Measurements from ENCODE around the gene ZFP62. TPM values are rescaled to one million over a fixed set of nuclear protein-coding genes. Genes with fewer than 3 reads are reported as not detected.

Gene ZFP62
- total and polyA plus RNA-seq, 2 of the 4 experiments (the other 2 are of a cell fraction) = 8.2 to 20.3 TPM

DNA sequence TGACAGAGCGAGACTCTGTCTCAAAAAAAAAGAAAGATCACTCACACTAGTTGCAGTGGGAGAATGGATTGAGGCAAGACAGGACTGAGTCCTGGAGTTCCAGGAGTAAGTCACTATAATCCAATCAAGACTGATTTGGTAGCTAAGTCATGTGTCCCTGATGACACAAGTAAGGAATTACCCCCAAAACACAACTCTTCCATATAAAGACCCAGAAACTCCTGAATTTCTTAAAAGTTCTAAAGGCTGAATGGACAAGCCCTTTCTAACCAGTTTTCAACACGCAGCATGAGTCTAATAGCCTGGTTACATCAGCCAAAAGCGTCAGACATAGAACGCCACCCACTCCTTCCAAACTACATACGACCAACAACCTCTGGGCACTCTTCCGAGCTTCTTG, 2.5 kb downstream of the ZFP62 start:
- Histone ChIP-seq H3K36me3 (ENCODE audit: control insufficient read depth, insufficient read depth, low read length) (peaks cover 13% of the 10 kb centered on the region), H2BK15ac (ENCODE audit: low read depth, low read length) (no peak overlapping the region), H4K5ac (ENCODE audit: low read depth, low read length) (no peak overlapping the region), H3K4ac (ENCODE audit: low read depth, low read length) (no peak overlapping the region), H2AK5ac (ENCODE audit: low read depth, low read length) (no peak overlapping the region), H2BK5ac (ENCODE audit: low read depth, low read length, poor library complexity, severe bottlenecking) (no peak overlapping the region), H3K23ac (ENCODE audit: low read depth, low read length) (no peak overlapping the region), H3K56ac (ENCODE audit: extremely low read depth, insufficient read depth, low read length) (no peak overlapping the region), H2AK9ac (replicated peaks; ENCODE audit: low read depth, low read length, poor library complexity) (no peak overlapping the region), H2AFZ (replicated peaks; ENCODE audit: low read length, poor library complexity) (no peak overlapping the region), H3K4me3 (ENCODE audit: insufficient read depth, low read depth, low read length) (no peak overlapping the region), H3K4me1 (ENCODE audit: control insufficient read depth, insufficient read depth, low read length) (no peaks in the 10 kb centered on the region), H3K27me3 (ENCODE audit: control insufficient read depth, insufficient read depth, low read length) (no peaks in the 10 kb centered on the region), H4K8ac (ENCODE audit: low read depth in 2 of 2, low read length in 2 of 2) (no peak overlapping the region), H2BK20ac (ENCODE audit: low read depth, low read length) (no peak overlapping the region), H3K27ac (ENCODE audit: insufficient read depth, low read length) (no peak overlapping the region), H4K20me1 (ENCODE audit: insufficient read depth, low read length) (no peaks in the 10 kb centered on the region), H3K79me1 (ENCODE audit: low read depth in 1 of 2, low read length in 2 of 2) (peaks cover 35 to 38% of the 10 kb centered on the region in 2 experiments), H3K9me1 (ENCODE audit: insufficient read depth, low read length) (no peaks in the 10 kb centered on the region; the same call in 1 of the 2 replicates), H3K4me2 (ENCODE audit: low read depth, low read length) (no peak overlapping the region), H3K9me3 (ENCODE audit: control insufficient read depth, insufficient read depth, low read length) (no peaks in the 10 kb centered on the region), H4K91ac (ENCODE audit: insufficient read depth, low read depth, low read length) (no peak overlapping the region), H2BK120ac (ENCODE audit: low read depth, low read length) (no peak overlapping the region), H3K18ac (ENCODE audit: low read depth, low read length) (no peak overlapping the region), H3K9ac (ENCODE audit: low read depth, low read length) (no peak overlapping the region), H3K14ac (replicated peaks; ENCODE audit: low read depth, low read length) (no peak overlapping the region)
- DNase-seq (no peak), ATAC-seq (ENCODE audit: low read depth) (no peak)
- intact Hi-C loops (cut with micrococcal nuclease) = no loop called here
- POLR2A ChIA-PET (ENCODE audit: unreplicated experiment) = no interaction called here
- WGBS, 2 experiments (ENCODE audit: extremely low coverage in 2 of 2, insufficient read length in 1 of 2) = 97% methylated on average over 5 of the region's 6 CpGs; no CpG with 5 or more reads in 1 of the 2 experiments
- BruUV-seq (replicated peaks) = no TSS peak
- in situ Hi-C loops (cut with MboI; ENCODE audit: low sequenced_read_pairs) = no loop called here
- dilution Hi-C loops (cut with HindIII; ENCODE audit: low sequenced_read_pairs, unreplicated experiment) = no loop called here
- no peak for TF ChIP-seq CTCF (conservative IDR thresholded peaks at IDR 0.05; ENCODE audit: low read depth, low read length)
- no peak for TF ChIP-seq MAFK (IDR thresholded peaks at IDR 0.05; ENCODE audit: low read depth, low read length)
- TF ChIP-seq ELK1 (IDR thresholded peaks at IDR 0.05; ENCODE audit: borderline replicate concordance, low read depth, low read length) = no peak
- TF ChIP-seq NFE2L2 (IDR thresholded peaks at IDR 0.05; ENCODE audit: low read depth, low read length) = no peak
- TF ChIP-seq USF2 (IDR thresholded peaks at IDR 0.05; ENCODE audit: low read depth, low read length) = no peak
- no peak for TF ChIP-seq SMC3 (IDR thresholded peaks at IDR 0.05; ENCODE audit: low read depth, low read length)
- no peak for TF ChIP-seq CEBPB (IDR thresholded peaks at IDR 0.05; ENCODE audit: low read depth, low read length)
- TF ChIP-seq BHLHE40 (IDR thresholded peaks at IDR 0.05; ENCODE audit: low read depth, low read length) = no peak
- no peak for TF ChIP-seq MAZ (IDR thresholded peaks at IDR 0.05; ENCODE audit: borderline replicate concordance, low read depth, low read length)
- TF ChIP-seq CHD1 (IDR thresholded peaks at IDR 0.05; ENCODE audit: low read depth, low read length) = no peak
- TF ChIP-seq MXI1 (IDR thresholded peaks at IDR 0.05; ENCODE audit: borderline replicate concordance, low read depth, low read length) = no peak
- no peak for TF ChIP-seq RFX5 (IDR thresholded peaks at IDR 0.05; ENCODE audit: low read depth, low read length)
- TF ChIP-seq FOS (IDR thresholded peaks at IDR 0.05; ENCODE audit: low read depth, low read length) = no peak
- no peak for TF ChIP-seq RAD21 (IDR thresholded peaks at IDR 0.05; ENCODE audit: low read length)
- no peak for TF ChIP-seq POLR2A (IDR thresholded peaks at IDR 0.05; ENCODE audit: low read depth, low read length)
- no peak for TF ChIP-seq RCOR1 (IDR thresholded peaks at IDR 0.05; ENCODE audit: insufficient replicate concordance, low read length)
- CTCF ChIA-PET = no interaction called here

All from IMR-90 (cell line).